Aorta (tissue), 5 donors: ENCODE results near the gene NTN1. TPM values are rescaled to one million over a fixed set of nuclear protein-coding genes. Genes with fewer than 3 reads are reported as not detected.

Experiments used
- ATAC-seq: fragments of 200-7000 bp; cut with Tn5 transposase; one replicate; pipeline ENCODE4 v1.9.1; 2022; ENCODE audit warnings: moderate library complexity; ENCODE audit not compliant: low FRiP score
- DNase-seq, 2 donors: peaks; one replicate each; pipeline ENCODE4 v3.0.0-alpha.2; 2020
- H3K27ac ChIP-seq, 2 donors: one replicate each; pipeline ENCODE4 v1.5.1; 2013; ENCODE audit warnings: low read length in 2 of 2, mild to moderate bottlenecking in 2 of 2, moderate library complexity in 2 of 2, control low read depth in 1 of 2, inconsistent platforms in 1 of 2, low read depth in 1 of 2
- H3K27me3 ChIP-seq, 2 donors: one replicate each; pipeline ENCODE4 v1.6.1; 2013; ENCODE audit warnings: control low read depth in 1 of 2, low read length in 1 of 2, mild to moderate bottlenecking in 1 of 2, moderate library complexity in 1 of 2; ENCODE audit not compliant: insufficient read depth in 2 of 2, control insufficient read depth in 1 of 2
- H3K36me3 ChIP-seq, 2 donors: one replicate each; pipeline ENCODE4 v1.6.1; 2013; ENCODE audit warnings: control low read depth in 1 of 2, low read length in 1 of 2, mild to moderate bottlenecking in 1 of 2; ENCODE audit not compliant: insufficient read depth in 2 of 2, control insufficient read depth in 1 of 2
- H3K4me1 ChIP-seq, 2 donors: one replicate each; pipeline ENCODE4 v1.6.1; 2013; ENCODE audit warnings: low read length in 2 of 2, control low read depth in 1 of 2, mild to moderate bottlenecking in 1 of 2, moderate library complexity in 1 of 2; ENCODE audit not compliant: insufficient read depth in 2 of 2, control insufficient read depth in 1 of 2
- H3K4me3 ChIP-seq, 2 donors: one replicate each; pipeline ENCODE4 v1.5.1; 2013; ENCODE audit warnings: low read length in 2 of 2, control low read depth in 1 of 2, mild to moderate bottlenecking in 1 of 2
- H3K9me3 ChIP-seq: one replicate; pipeline ENCODE4 v1.6.1; 2013; ENCODE audit warnings: mild to moderate bottlenecking, low read length; ENCODE audit not compliant: control insufficient read depth
- WGBS, 2 donors: extraction: QIAGEN DNeasy Blood & Tissue Kit; methylation state at CpG; one replicate each; pipeline ENCODE4 v1.1.7; 2013; 5-methylcytosine and 5-hydroxymethylcytosine counted together
- intact Hi-C, 2 donors: fragments of 100-400 bp; cut with DNase I; formaldehyde crosslinking; loops; one replicate each; pipeline versions ENCODE4 v1.14.2 to v1.15.0; 2022
- polyA plus RNA-seq, 2 donors: library from polyadenylated mRNA; stranded (reverse); fragments of 200-250 nt; gene quantifications; one replicate each; pipeline ENCODE4 v1.2.3, GENCODE V29; 2013
- total RNA-seq, 2 donors: library from RNA; stranded (reverse); fragmentation: NEBNext Ultra II Directional; extraction: Animal tissue kit (Norgen Biotek cat#: 25700); gene quantifications; one replicate each; pipeline ENCODE4 v1.2.1, GENCODE V29; 2021
- donor health status: healthy with polysubstance abuse.
- donor health status: Bipolar disorder and iron deficiency.
- donor health status: DM: no; HTN: no; CAD: no.
- donor health status: DM: no; HTN: no; CAD: no.
- donor health status: DM: yes; HTN: yes; CAD: no.

The NTN1 gene
- total and polyA plus RNA-seq, 4 donors, result 6.6 to 90.4 (median 37.1) TPM

DNA sequence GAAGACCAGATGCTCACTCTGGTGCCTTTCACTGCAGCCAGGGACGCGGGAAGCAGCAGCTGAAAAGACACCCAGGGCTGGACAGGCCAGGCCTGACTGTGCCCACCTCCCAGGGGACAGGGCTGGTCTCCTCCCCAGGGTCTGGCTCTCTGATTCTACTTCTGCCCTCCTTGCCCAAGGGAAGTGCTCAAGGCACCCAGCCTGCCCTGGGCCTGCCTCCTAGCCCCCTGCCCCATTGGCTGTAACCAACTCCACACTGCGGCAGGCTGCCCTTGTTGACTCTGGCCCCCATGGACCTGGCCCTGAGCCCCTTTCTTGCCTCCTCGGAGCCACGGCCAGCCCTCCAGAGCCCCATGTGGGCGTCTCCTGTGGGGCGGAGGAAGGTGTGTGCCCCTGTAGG is 212.5 kb downstream of the NTN1 start:
- 35 to 44% methylated on average over 7 of the region's 7 CpGs for WGBS, 2 donors
- ATAC-seq (no peak), DNase-seq (no peak)
- intact Hi-C loops, result loop anchor here (5.0 to 10.0 kb wide), 2 partner anchors 71 to 109 kb away; no protein-coding TSS in a partner anchor
- no peak overlapping the region for H3K4me3 ChIP-seq
- no peak overlapping the region for H3K27ac ChIP-seq
- no peaks in the 10 kb centered on the region for H3K27me3 ChIP-seq
- no peaks in the 10 kb centered on the region for H3K9me3 ChIP-seq
- no peaks in the 10 kb centered on the region for H3K36me3 ChIP-seq
- peaks cover 0 to 2% of the 10 kb centered on the region in 2 donors for H3K4me1 ChIP-seq

DNA sequence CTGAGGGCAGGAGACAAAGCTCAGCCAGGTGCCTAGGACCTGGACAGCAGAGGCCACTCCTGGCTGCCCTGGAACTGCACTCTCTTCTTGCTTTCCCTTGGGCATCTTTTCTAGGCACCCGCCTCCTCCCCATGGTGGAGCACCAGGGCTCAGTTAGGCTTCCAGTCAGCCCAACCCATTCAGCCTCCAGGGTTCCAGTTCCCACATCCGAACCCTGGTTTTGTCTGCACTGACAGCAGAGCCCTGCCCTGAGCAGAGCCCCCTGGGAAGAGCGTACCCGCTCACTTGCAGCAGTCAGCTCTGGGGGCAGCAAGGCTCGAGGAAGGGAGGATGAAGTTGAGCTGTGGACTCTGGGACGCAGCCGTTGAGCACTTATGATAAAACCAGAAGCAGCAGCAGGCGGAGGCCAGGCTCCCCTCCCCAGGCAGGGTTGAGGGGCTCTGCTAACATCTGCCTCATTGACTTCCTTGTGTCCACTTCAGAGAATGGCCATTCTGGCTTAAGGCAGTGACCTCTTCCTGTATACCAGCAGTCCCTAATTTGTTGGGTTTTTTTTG is 213.2 kb downstream of the NTN1 start:
- Histone ChIP-seq H3K27ac (no peak overlapping the region), H3K27me3 (no peaks in the 10 kb centered on the region), H3K36me3 (no peaks in the 10 kb centered on the region), H3K4me1 (no peaks in the 10 kb centered on the region), H3K4me3 (no peak overlapping the region), H3K9me3 (no peaks in the 10 kb centered on the region)
- no peak for DNase-seq
- WGBS, 2 donors, result 89 to 92% methylated on average over 8 of the region's 8 CpGs
- ATAC-seq, result no peak
- intact Hi-C loops, result loop anchor here (5.0 to 10.0 kb wide), 2 partner anchors 72 to 110 kb away; no protein-coding TSS in a partner anchor

DNA sequence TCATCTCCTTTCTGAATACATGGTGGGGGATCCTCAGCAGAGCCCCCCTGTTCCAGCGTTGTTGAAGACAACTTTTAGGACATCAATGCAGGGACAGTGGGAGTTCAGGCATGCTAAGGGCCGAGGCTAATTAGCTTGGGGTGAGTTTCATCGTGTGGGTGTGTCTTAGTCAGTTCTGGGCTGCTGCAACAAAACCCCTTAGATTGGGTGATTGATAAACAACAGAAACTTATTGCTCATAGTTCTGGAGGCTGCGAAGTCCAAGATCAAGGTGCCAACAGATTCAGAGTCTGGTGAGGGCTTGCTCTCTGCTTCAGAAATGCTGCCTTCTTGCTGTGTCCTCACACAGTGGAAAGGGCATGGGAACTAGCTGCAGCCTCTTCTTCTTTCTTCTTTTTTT is 214.0 kb downstream of the NTN1 start:
- ATAC-seq, result no peak
- WGBS, 2 donors, result 90 to 93% methylated on average over 4 of the region's 4 CpGs

DNA sequence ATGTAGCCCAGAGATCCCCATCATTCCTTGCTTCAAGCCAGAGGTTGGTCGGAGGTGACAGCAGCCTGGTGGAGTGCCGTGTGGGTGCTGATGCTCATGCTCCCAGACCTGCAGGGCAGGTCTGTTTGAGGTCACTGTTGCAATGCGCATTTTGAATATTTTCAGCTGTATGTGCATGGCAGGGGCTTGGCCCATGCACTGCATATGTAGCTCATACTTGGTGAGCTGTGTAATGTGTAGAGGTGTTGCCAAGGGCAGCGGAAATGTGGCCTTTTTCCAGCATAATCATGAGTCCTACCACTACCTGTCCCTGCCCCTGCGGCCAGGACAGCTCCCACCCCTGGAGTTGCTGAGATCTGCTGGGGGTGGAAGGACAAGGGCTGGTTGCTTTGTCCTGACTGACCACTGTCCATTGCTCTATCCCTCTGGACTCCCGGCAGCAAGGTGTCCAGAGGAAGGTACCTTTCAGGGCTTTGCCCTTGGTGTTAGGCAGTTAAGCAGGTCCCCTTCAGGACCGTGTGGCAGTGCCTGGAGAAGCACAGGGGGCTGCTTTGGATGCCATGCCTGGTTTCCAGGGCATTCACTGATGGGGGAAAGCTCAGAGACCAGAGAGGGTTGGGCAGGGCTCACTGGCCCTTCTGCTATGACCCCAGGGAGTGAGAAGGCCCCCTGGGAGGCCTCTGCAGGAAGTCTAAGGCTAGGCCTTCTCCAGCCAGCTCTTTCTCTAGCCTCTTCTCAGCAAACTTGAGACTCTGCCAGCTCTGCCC is 215.2 kb downstream of the NTN1 start:
- 19 to 23% methylated on average over 7 of the region's 7 CpGs for WGBS, 2 donors
- no peaks in the 10 kb centered on the region for H3K27me3 ChIP-seq
- no peaks in the 10 kb centered on the region for H3K9me3 ChIP-seq
- intact Hi-C loops, result loop anchor here in 1 of 2 donors (10.0 kb wide), 1 partner anchor 112 kb away; no protein-coding TSS in a partner anchor
- no peak overlapping the region for H3K4me3 ChIP-seq
- H3K36me3 ChIP-seq, result no peaks in the 10 kb centered on the region
- H3K4me1 ChIP-seq, result no peaks in the 10 kb centered on the region
- H3K27ac ChIP-seq, result peak overlapping the region in 1 of 2 donors; percentile 58
- DNase-seq (peak; percentile 72 to 83), ATAC-seq (no peak)

More for the DNA sequence above, 214.0 kb downstream of the NTN1 start:
- Histone ChIP-seq H3K27ac (no peak overlapping the region), H3K9me3 (no peaks in the 10 kb centered on the region), H3K4me3 (no peak overlapping the region), H3K4me1 (no peaks in the 10 kb centered on the region), H3K36me3 (no peaks in the 10 kb centered on the region), H3K27me3 (no peaks in the 10 kb centered on the region)
- intact Hi-C loops, result loop anchor here in 1 of 2 donors (10.0 kb wide), 1 partner anchor 111 kb away; no protein-coding TSS in a partner anchor
- peak in 1 of 2 donors; percentile 19 for DNase-seq

DNA sequence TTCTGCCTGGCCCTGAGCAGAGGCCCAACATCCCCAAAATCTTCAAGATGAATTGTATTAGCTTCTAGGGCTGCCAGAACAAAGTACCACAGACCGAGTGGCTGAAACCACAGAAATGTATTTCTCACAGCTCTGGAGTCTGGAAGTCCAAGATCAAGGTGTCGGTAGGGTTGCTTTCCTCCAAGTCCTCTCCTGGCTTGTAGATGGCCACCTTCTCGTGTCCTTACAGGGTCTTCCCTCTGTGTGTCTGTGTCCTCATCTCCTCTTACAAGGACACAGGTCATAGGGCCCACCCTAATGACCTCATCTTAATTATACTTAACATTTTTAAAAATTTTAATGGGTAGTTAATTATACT is 215.7 kb downstream of the NTN1 start:
- Histone ChIP-seq H3K27me3 (no peaks in the 10 kb centered on the region), H3K36me3 (no peaks in the 10 kb centered on the region), H3K4me1 (no peaks in the 10 kb centered on the region), H3K9me3 (no peaks in the 10 kb centered on the region), H3K4me3 (no peak overlapping the region), H3K27ac (peak overlapping the region in 1 of 2 donors; percentile 7)
- intact Hi-C loops, result loop anchor here in 1 of 2 donors (10.0 kb wide), 1 partner anchor 112 kb away; no protein-coding TSS in a partner anchor
- ATAC-seq, result no peak
- peak in 1 of 2 donors; percentile 8 for DNase-seq
- 70 to 80% methylated on average over 3 of the region's 3 CpGs for WGBS, 2 donors

DNA sequence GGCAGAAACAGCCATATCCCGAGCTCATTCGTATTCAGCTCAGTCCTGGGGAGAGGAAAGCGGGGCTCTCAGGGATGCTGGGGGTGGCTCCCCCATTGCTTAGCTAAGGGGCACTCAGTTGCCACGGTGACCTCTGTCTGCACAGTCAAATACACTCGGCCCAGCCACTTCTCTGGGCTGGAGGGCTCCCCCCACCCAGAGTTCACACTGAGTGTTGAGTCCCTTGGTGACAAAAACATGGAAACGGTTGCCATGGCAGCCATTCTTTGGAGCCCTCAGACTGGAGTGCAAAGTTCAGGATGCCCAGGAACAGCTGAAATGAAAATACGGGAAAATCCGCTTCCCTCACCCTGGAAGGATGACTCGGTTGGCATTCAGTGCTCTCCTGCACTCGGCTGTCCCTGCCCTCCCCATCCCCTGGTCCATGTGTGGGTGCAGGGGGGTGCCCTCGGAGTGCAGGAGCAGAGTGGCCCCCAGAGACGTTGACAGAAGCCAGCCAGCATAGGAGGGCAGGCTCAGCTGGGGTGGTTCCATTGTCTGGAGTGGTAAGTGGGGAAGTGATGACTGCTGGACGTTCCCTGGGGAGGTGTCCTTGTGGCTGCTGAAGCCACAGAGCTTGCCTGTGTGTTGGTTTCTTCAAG is 216.5 kb downstream of the NTN1 start:
- H3K4me3 ChIP-seq, result no peak overlapping the region
- no peaks in the 10 kb centered on the region for H3K36me3 ChIP-seq
- peak; percentile 61 to 79 for DNase-seq
- no peaks in the 10 kb centered on the region for H3K9me3 ChIP-seq
- intact Hi-C loops, result loop anchor here in 1 of 2 donors (10.0 kb wide), 1 partner anchor 113 kb away; no protein-coding TSS in a partner anchor
- H3K27ac ChIP-seq, result no peak overlapping the region
- no peak for ATAC-seq
- H3K4me1 ChIP-seq, result no peaks in the 10 kb centered on the region
- H3K27me3 ChIP-seq, result no peaks in the 10 kb centered on the region
- 76 to 77% methylated on average over 13 of the region's 13 CpGs for WGBS, 2 donors

DNA sequence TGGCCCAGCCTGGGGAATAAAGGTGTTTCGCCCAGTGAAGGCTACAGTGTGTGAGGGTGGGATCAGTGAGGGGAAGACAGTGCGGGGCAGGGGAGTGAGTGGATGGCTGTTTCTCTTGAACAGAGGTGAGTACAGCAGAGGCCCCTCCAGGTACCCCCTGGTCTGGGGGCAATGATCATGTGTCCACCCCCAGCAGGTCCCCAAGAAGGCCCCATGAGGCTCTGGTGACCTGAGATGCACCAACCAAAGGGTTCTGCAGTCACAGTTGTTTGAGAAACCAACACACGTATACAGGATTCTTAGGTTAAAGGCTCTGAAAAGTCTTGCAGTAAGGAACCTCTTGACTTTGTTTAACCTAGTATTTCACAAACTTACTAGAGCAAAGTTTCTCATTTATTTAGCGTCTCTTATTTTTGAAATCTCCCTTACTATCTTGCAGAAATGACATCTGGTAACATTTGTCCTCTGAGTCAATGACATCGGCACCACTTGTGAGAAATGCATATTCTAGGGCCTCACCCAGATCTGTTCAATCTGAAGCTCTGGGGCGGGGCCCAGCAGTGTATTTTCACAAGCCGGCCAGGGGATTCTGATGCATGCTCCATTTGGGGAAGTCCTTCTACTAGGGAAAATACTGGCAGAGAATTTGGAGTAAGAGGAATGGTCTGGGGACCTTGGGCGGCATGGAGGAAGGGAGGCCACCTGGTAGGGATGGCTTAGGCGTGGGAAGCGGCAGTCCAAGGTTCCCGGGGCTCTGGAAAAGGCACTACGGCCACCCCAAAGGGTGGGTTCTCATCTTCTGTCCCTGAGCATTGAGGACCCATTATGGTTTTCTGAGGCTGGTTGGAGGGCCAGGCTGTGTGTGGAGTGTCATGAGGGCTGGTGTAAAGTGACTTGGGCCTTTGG is 217.3 kb downstream of the NTN1 start:
- no peaks in the 10 kb centered on the region for H3K4me1 ChIP-seq
- intact Hi-C loops, result loop anchor here in 1 of 2 donors (10.0 kb wide), 1 partner anchor 114 kb away; no protein-coding TSS in a partner anchor

More for the DNA sequence above, 217.3 kb downstream of the NTN1 start:
- no peaks in the 10 kb centered on the region for H3K36me3 ChIP-seq
- no peaks in the 10 kb centered on the region for H3K9me3 ChIP-seq
- DNase-seq, result no peak
- peak overlapping the region; percentile 15 to 79 for H3K27ac ChIP-seq
- no peak overlapping the region for H3K4me3 ChIP-seq
- ATAC-seq, result no peak
- 83 to 92% methylated on average over 12 of the region's 12 CpGs for WGBS, 2 donors
- no peaks in the 10 kb centered on the region for H3K27me3 ChIP-seq
